GM19328 (cell line): Measurements from ENCODE around the gene CCDC12.

Source experiments
- ATAC-seq: cut with Tn5 transposase; IDR thresholded peaks from one replicate; pipeline ENCODE4 v1.9.1; 2021; ENCODE audit warnings: mild to moderate bottlenecking, moderate library complexity; ENCODE audit not compliant: unreplicated experiment

Gene CCDC12

GRCh38 chr3:47008234-47008796, 31.8 kb upstream of the CCDC12 start:
- no peak for ATAC-seq

DNA sequence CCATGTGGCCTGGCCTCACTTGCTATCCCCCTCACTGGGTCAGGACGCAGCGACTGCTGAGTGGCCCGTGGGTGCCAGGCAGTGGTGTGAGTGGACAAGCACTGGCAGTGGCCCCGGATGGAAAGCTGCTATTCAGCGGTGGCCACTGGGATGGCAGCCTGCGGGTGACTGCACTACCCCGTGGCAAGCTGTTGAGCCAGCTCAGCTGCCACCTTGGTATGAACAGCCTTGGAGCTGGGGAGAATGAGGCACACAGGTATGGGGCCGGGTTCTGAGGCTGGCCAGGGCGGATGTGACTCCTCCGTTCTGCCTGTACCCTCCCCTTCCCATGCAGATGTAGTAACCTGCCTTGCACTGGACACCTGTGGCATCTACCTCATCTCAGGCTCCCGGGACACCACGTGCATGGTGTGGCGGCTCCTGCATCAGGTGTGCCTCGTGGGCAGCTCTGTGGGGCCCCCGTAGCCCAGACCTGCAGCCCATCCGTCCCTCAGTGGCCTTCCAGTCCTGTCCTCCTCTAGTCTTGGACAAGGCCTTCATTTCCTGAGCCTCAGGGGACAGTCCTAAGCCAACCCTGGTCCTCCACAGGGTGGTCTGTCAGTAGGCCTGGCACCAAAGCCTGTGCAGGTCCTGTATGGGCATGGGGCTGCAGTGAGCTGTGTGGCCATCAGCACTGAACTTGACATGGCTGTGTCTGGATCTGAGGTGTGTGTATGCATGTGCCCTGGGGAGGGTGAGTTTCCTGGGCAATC, 31.1 kb upstream of the CCDC12 start:
- no peak for ATAC-seq

- ATAC-seq = no peak
Measured at GRCh38 chr3:47007001-47007400, 30.5 kb upstream of the CCDC12 start.

- ATAC-seq = no peak
Measured at GRCh38 chr3:47006145-47006651, 29.7 kb upstream of the CCDC12 start.

DNA sequence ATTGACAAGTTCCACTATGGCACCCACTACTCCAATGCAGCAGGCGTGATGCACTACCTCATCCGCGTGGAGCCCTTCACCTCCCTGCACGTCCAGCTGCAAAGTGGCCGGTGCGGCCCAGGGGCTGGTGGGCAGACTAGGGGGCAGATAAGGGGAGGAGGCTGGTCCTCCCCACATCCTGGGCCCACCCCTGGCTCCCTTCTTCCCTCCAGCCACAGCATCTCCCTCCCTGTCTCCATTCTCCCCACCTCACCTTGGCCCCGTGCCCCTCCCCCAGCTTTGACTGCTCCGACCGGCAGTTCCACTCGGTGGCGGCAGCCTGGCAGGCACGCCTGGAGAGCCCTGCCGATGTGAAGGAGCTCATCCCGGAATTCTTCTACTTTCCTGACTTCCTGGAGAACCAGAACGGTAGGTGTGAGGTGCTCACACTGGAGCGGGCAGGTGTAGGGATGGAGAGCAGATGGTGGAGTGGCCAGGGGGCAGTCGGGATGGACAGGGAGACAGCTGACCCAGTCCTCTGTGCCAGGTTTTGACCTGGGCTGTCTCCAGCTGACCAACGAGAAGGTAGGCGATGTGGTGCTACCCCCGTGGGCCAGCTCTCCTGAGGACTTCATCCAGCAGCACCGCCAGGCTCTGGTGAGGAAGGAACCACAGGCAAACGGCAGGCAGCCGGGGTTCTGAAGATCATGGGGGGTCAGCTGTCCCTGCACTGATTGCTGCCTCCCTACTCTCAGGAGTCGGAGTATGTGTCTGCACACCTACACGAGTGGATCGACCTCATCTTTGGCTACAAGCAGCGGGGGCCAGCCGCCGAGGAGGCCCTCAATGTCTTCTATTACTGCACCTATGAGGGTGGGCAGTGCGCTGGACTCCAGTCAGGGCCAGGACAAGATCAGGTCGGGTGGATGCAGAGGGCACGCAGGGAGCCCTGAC, 28.9 kb upstream of the CCDC12 start:
- no peak for ATAC-seq

- ATAC-seq = no peak
Measured at GRCh38 chr3:47004369-47005211, 28.0 kb upstream of the CCDC12 start.

DNA sequence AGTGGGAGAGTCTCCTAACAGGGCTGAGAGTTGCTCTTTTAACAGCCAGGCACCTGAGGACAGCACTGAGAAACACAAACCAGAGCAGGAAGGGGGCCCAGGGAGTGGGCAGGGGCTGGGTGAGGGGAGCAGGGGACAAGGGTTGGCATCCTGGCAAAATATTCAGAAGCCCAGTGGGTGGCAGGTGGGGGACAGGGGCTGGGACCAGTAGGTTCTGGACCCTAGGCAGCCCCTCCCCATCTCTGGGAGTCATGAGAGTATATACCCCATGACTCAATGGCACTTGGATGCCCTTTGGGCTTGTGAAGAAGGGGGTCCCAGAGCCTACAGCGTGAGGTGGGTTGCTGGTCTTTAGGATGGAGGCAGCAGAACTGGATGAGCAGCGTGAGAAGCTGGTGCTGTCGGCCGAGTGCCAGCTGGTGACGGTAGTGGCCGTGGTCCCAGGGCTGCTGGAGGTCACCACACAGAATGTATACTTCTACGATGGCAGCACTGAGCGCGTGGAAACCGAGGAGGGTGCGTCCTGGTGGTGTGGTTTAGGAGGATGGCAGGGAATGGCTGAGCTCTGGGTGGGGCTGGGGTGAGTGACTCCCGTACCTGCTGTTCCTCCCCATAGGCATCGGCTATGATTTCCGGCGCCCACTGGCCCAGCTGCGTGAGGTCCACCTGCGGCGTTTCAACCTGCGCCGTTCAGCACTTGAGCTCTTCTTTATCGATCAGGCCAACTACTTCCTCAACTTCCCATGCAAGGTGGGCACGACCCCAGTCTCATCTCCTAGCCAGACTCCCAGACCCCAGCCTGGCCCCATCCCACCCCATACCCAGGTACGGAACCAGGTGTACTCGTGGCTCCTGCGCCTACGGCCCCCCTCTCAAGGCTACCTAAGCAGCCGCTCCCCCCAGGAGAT, 27.2 kb upstream of the CCDC12 start:
- ATAC-seq = no peak

DNA sequence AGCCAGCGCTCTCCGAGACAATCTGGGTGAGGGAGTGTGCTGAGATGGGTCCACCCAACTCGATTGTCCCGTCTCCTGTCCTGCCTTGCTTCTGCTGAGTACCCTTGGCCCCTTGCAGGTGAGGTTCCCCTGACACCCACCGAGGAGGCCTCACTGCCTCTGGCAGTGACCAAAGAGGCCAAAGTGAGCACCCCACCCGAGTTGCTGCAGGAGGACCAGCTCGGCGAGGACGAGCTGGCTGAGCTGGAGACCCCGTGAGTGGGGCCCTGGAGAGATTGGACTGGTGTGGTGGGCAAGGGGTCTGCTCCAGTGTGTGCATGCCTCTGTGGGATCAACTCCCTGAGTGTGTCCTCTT, 26.5 kb upstream of the CCDC12 start:
- ATAC-seq = no peak

GRCh38 chr3:47002171-47003055, 25.9 kb upstream of the CCDC12 start:
- no peak for ATAC-seq

DNA sequence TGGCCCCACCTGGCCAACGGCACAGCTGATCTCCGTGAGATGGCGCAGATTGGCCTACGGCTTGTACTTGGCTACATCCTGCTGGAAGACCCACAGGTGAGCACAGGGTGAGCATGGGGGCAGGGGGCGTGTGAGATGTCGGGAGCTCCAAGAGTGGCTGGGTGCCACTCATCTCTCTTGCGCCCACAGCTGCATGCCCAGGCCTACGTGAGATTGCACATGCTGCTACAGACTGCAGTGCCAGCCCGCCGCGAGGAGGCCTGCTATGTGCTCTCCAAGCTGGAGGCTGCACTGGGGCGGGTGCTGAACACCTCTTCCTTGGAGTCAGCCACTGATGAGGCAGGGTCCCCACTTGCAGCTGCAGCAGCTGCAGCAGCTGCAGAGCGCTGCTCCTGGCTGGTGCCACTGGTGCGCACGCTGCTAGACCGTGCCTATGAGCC, 25.2 kb upstream of the CCDC12 start:
- no peak for ATAC-seq

GRCh38 chr3:47000922-47001730, 24.6 kb upstream of the CCDC12 start:
- ATAC-seq = no peak

DNA sequence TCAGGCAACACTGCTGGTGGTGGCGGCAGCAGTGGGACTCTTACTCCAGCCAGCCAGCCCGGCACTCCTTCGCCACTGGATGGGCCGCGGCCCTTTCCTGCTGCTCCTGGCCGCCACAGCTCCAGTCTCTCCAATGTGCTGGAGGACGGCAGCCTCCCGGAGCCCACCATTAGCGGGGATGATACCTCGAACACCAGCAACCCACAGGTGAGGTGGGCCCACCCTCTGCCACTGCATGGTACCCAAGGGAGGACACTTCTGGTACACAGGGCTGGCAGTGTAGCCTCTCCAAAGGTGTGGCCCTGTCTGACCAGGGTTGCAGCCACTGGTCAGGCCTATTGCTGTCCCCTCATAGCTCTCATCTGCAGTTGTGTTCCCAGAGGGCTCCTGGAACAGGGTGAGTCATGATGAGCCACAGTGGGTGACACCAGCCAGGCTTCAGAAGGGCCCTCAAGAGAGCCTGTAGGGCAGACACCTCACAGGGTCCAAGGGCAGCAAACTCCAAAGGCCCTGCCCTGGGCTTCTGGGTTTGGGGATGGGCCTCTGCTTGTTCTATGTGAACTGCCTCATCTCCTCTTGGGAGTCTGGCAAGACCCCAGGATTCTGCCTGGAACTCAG, 23.8 kb upstream of the CCDC12 start:
- ATAC-seq = no peak

DNA sequence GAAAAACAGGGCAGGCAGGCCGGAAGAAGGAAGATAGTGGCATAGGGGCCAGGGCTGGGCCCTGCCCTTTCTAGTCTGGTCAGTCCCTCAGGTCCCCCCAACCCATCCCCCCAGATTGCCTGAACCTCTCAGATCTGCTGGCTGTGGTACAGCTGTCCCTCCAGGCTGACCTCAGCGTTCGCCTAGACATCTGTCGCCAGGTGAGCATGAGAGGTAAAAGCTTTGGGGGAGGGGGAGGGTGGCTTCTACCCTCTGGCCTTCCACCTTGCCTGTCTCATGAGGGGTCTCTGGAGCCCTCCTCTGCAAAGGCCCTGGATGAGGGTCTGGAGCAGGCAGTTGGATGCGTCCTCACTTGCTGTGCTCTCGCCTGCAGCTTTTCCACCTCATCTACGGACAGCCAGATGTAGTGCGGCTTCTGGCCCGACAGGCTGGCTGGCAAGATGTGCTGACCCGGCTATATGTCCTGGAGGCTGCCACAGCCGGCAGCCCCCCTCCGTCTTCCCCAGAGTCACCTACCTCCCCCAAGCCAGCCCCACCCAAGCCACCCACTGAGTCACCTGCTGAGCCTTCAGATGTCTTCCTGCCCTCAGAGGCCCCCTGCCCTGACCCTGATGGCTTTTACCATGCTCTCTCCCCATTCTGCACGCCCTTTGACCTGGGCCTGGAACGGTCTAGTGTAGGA, 23.1 kb upstream of the CCDC12 start:
- ATAC-seq = no peak

DNA sequence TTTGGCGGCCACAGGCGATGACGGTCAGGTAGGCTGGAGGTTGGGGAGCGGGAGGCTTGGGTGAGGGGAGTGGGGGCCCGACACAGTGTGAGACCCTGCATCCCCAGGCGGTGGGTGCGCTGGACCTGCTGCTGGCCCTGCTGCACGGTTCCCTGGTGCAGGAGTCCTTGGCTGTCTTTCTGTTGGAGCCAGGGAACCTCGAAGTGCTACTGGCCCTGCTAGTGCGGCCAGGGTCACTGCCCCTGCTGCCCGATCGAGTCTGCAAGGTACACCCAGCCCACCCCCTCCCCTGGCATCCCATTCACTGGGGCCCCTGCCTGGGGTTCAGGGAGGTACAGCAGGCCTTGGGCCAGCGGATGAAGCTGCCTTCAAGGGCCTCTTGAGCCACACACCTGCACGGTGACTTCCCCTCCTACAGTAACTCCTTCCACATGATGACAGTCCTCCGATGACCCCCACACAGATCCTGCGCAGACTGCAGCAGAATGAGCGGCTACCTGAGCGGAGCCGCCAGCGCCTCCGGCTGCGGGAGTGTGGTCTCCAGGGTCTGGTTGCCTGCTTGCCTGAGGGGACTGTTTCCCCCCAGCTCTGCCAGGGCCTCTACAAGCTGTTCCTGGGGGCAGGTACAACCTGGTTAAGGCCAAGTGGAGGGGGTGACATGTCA, 22.4 kb upstream of the CCDC12 start:
- ATAC-seq = no peak

GRCh38 chr3:46998121-46998851, 21.7 kb upstream of the CCDC12 start:
- ATAC-seq = no peak
